UCSD-AML1 (cell line): ENCODE results near the gene NRG2.

Experiments used
- DNase-seq: peaks from one replicate; lab custom pipeline; 2025; ENCODE audit not compliant: unreplicated experiment; lab: John Stamatoyannopoulos, UW

Gene NRG2

GRCh38 chr5:139910036-139910435 is 133.1 kb downstream of the NRG2 start:
- DNase-seq: no peak

- DNase-seq: no peak
Observed at GRCh38 chr5:139908749-139909148, 134.3 kb downstream of the NRG2 start.

- no peak for DNase-seq
Observed at GRCh38 chr5:139906661-139907060, 136.4 kb downstream of the NRG2 start.

GRCh38 chr5:139904816-139905661 is 138.1 kb downstream of the NRG2 start:
- no peak for DNase-seq

- no peak for DNase-seq
Observed at GRCh38 chr5:139904566-139904815, 138.6 kb downstream of the NRG2 start.

GRCh38 chr5:139903795-139904565 is 139.1 kb downstream of the NRG2 start:
- DNase-seq: no peak

GRCh38 chr5:139903450-139903794 is 139.7 kb downstream of the NRG2 start:
- no peak for DNase-seq

- DNase-seq: no peak
Observed at GRCh38 chr5:139901986-139902385, 141.1 kb downstream of the NRG2 start.

- DNase-seq: no peak
Observed at GRCh38 chr5:139901251-139901575, 141.9 kb downstream of the NRG2 start.

- DNase-seq: no peak
Observed at GRCh38 chr5:139900546-139901250, 142.4 kb downstream of the NRG2 start.

- no peak for DNase-seq
Observed at GRCh38 chr5:139898981-139899380, 144.1 kb downstream of the NRG2 start.

GRCh38 chr5:139897982-139898381 is 145.1 kb downstream of the NRG2 start:
- DNase-seq: no peak

GRCh38 chr5:139897342-139897741 is 145.8 kb downstream of the NRG2 start:
- DNase-seq: no peak

- no peak for DNase-seq
Observed at GRCh38 chr5:139896718-139897117, 146.4 kb downstream of the NRG2 start.

- no peak for DNase-seq
Observed at GRCh38 chr5:139895647-139896046, 147.5 kb downstream of the NRG2 start.

GRCh38 chr5:139895046-139895445 is 148.1 kb downstream of the NRG2 start:
- DNase-seq: no peak

- no peak for DNase-seq
Observed at GRCh38 chr5:139893873-139894272, 149.2 kb downstream of the NRG2 start.

GRCh38 chr5:139889410-139889809 is 153.7 kb downstream of the NRG2 start:
- DNase-seq: no peak

GRCh38 chr5:139888370-139888769 is 154.7 kb downstream of the NRG2 start:
- DNase-seq: no peak

GRCh38 chr5:139886213-139886612 is 156.9 kb downstream of the NRG2 start:
- no peak for DNase-seq

- DNase-seq: no peak
Observed at GRCh38 chr5:139885857-139886208, 157.3 kb downstream of the NRG2 start.

GRCh38 chr5:139885172-139885856 is 157.8 kb downstream of the NRG2 start:
- DNase-seq: no peak
